WTC11 (cell line): Measurements from ENCODE around the gene RFX4.

Experiments used
- AFF4 ChIP-seq: sonication (generic); formaldehyde crosslinking; IDR thresholded peaks from 2 replicates; pipeline ENCODE4 v1.8.1; 2023; ENCODE audit warnings: mild to moderate bottlenecking, missing genetic modification reagents, borderline replicate concordance
- CTCF ChIP-seq: fragments of 200-600 bp; IDR thresholded peaks from 2 replicates; pipeline ENCODE4 v1.8.0; 2022; ENCODE audit warnings: antibody characterized with exemption
- JUN ChIP-seq: sonication (generic); formaldehyde crosslinking; IDR thresholded peaks from 2 replicates; pipeline ENCODE4 v1.8.0; 2023; ENCODE audit warnings: mild to moderate bottlenecking, missing genetic modification reagents
- MAX ChIP-seq: sonication (generic); formaldehyde crosslinking; IDR thresholded peaks from 2 replicates; pipeline ENCODE4 v1.8.0; 2022; ENCODE audit warnings: mild to moderate bottlenecking, missing genetic modification reagents
- PRRX2 ChIP-seq: fragments of 250-450 bp; sonication (Bioruptor Pico); IDR thresholded peaks from 2 replicates; pipeline ENCODE4 v1.8.0; 2021; ENCODE audit warnings: mild to moderate bottlenecking
- SP1 ChIP-seq: sonication (generic); formaldehyde crosslinking; conservative IDR thresholded peaks from 2 replicates; pipeline ENCODE4 v1.8.1; 2022; ENCODE audit warnings: missing genetic modification reagents
- USF1 ChIP-seq: sonication (generic); formaldehyde crosslinking; IDR thresholded peaks from 2 replicates; pipeline ENCODE4 v1.8.0; 2022; ENCODE audit warnings: mild to moderate bottlenecking, missing genetic modification reagents

GRCh38 chr12:106709068-106709511 is 126.3 kb downstream of the RFX4 start:
- TF ChIP-seq CTCF (no peak), AFF4 (CRISPR knock-in tag) (no peak), PRRX2 (CRISPR knock-in tag) (no peak), SP1 (CRISPR knock-in tag) (no peak), USF1 (CRISPR knock-in tag) (no peak), MAX (CRISPR knock-in tag) (no peak), JUN (CRISPR knock-in tag) (no peak)
